ENCODE data around the gene TSPAN18.

The TSPAN18 gene

DNA sequence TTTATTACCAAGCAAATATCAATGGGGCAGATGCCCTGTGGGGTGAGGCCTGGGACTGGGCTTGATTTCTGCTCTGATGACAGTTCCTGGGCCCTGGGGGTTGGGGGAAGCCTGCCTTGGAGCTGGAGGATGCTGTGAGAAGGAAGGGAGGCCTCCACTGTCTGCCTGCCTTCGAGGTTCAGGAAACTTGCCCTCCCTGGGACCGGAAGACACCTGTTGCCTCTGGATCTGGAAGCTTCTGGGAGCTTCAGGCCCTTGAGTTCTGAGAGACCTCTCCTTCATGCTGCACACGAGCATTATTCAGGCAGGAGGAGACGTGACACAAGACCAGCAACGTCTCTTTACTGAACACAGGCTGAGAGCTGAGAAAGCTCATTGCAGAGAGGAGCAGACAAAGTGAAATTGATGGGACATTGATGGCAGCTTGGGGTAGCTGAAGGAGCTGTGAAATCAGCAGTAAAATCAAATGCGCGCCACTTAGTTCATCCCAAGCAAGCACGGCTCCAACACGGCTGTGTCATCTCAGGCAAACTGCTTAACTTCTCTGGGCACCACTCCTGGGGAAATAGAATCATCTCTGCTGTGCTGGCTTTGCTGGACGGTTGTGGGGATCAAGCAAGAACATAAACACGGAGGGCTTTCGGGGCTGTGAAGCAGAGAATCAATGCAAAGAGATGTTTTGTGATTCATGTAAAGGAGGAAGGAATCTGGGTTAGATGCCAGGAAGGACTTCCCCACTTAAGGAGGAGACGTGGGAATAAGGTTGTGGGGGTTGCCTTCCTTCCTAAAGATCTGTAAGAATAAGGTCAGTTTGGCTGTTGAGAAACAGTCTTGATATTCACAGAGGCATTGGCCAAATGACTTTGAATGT is 159.4 kb downstream of the TSPAN18 start:
- Histone ChIP-seq H2AK5ac (ENCODE audit: low read length) (no peak overlapping the region), H3K14ac (ENCODE audit: low read length) (no peak overlapping the region), H3K79me1 (ENCODE audit: low read length) (no peaks in the 10 kb centered on the region), H2BK5ac (ENCODE audit: low read depth, low read length, poor library complexity) (no peak overlapping the region), H3K9ac (ENCODE audit: low read length) (peak overlapping the region; percentile 28), H3K27ac (ENCODE audit: low read depth, low read length) (no peak overlapping the region), H4K12ac (ENCODE audit: low read depth, low read length) (no peak overlapping the region), H3K4me3 (ENCODE audit: low read depth, low read length) (no peak overlapping the region), H4K8ac (ENCODE audit: low read depth, low read length) (no peak overlapping the region), H2BK120ac (ENCODE audit: insufficient read depth, low read length, poor library complexity) (no peak overlapping the region), H3K18ac (ENCODE audit: low read length) (no peak overlapping the region), H3K4me2 (ENCODE audit: low read length) (no peak overlapping the region), H3K79me2 (ENCODE audit: control insufficient read depth, insufficient read depth, low read length, poor library complexity) (no peaks in the 10 kb centered on the region), H3K4me1 (ENCODE audit: control insufficient read depth in 1 of 2, insufficient read depth in 2 of 2, low read length in 2 of 2) (peaks cover 0 to 2% of the 10 kb centered on the region in 2 experiments), H3K23ac (ENCODE audit: low read length) (no peak overlapping the region), H3K4ac (ENCODE audit: low read depth, low read length) (no peak overlapping the region), H4K91ac (ENCODE audit: low read depth, low read length) (no peak overlapping the region), H3K36me3 (ENCODE audit: control insufficient read depth in 1 of 2, insufficient read depth in 2 of 2, low read length in 2 of 2) (no peaks in the 10 kb centered on the region), H2BK12ac (ENCODE audit: low read length) (no peak overlapping the region), H3K9me3 (ENCODE audit: insufficient read depth, low read depth, low read length) (no peaks in the 10 kb centered on the region), H3K27me3 (ENCODE audit: insufficient read depth, low read length) (no peaks in the 10 kb centered on the region), H2AFZ (ENCODE audit: insufficient read depth, low read length, poor library complexity) (no peak overlapping the region)
- DNase-seq: no peak
- no CpG with 5 or more reads among the region's 13 CpGs for WGBS (ENCODE audit: extremely low coverage, insufficient coverage, insufficient read length)

DNA sequence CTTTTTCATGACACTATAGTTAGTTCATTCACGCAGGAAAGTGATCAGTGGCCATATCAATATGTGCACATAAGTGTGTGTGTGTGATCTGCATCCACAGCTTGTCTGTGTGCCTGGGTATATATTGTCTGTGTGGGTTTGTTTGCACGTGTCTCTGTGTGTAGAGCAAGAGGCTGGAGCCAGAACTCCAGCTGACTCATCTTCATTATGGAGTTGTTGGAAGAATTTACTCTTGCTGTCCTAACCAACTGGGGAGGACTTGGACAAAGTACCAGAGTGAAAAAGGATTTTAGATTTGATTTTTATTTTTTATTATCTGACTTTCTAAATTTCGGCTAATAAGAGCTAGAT is 160.0 kb downstream of the TSPAN18 start:
- H2BK5ac ChIP-seq (ENCODE audit: low read depth, low read length, poor library complexity): no peak overlapping the region
- H3K4me1 ChIP-seq (ENCODE audit: control insufficient read depth in 1 of 2, insufficient read depth in 2 of 2, low read length in 2 of 2): peaks cover 0 to 2% of the 10 kb centered on the region in 2 experiments
- WGBS (ENCODE audit: extremely low coverage, insufficient coverage, insufficient read length): no CpG with 5 or more reads among the region's 3 CpGs

DNA sequence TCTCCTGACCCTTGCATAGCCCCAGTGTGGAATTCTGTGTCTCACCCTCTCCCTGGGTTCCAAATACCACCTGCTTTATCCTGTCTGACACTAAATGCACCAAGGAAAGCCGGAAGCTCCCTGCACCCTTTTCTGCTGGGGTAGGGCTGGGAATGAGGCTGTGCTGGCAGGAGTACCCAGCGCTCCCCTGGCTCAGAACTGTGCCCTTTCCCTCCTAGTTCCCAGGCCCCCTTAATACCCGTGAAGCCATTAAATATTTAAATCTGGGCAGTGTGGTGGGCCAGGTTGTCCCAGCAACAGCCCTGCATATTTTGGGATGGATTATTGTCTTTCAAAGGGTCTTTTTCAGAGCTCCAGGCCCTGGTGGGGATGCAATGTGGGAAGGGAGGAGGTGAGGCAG is 160.9 kb downstream of the TSPAN18 start:
- H3K9me3 ChIP-seq (ENCODE audit: insufficient read depth, low read depth, low read length): no peaks in the 10 kb centered on the region
- H3K4ac ChIP-seq (ENCODE audit: low read depth, low read length): no peak overlapping the region
- H2BK12ac ChIP-seq (ENCODE audit: low read length): no peak overlapping the region
- H3K27ac ChIP-seq (ENCODE audit: low read depth, low read length): no peak overlapping the region
- no peaks in the 10 kb centered on the region for H3K36me3 ChIP-seq (ENCODE audit: control insufficient read depth in 1 of 2, insufficient read depth in 2 of 2, low read length in 2 of 2)
- H2BK5ac ChIP-seq (ENCODE audit: low read depth, low read length, poor library complexity): no peak overlapping the region
- no peak for DNase-seq
- no peaks in the 10 kb centered on the region for H3K79me2 ChIP-seq (ENCODE audit: control insufficient read depth, insufficient read depth, low read length, poor library complexity)
- no peak overlapping the region for H2BK120ac ChIP-seq (ENCODE audit: insufficient read depth, low read length, poor library complexity)
- H2AFZ ChIP-seq (ENCODE audit: insufficient read depth, low read length, poor library complexity): no peak overlapping the region
- no peak overlapping the region for H3K14ac ChIP-seq (ENCODE audit: low read length)
- no peak overlapping the region for H2AK5ac ChIP-seq (ENCODE audit: low read length)
- H3K79me1 ChIP-seq (ENCODE audit: low read length): no peaks in the 10 kb centered on the region
- no peak overlapping the region for H4K91ac ChIP-seq (ENCODE audit: low read depth, low read length)
- H3K18ac ChIP-seq (ENCODE audit: low read length): no peak overlapping the region
- H3K4me2 ChIP-seq (ENCODE audit: low read length): no peak overlapping the region
- no peaks in the 10 kb centered on the region for H3K27me3 ChIP-seq (ENCODE audit: insufficient read depth, low read length)
- WGBS (ENCODE audit: extremely low coverage, insufficient coverage, insufficient read length): no CpG with 5 or more reads among the region's 3 CpGs
- no peak overlapping the region for H4K12ac ChIP-seq (ENCODE audit: low read depth, low read length)
- no peak overlapping the region for H3K4me3 ChIP-seq (ENCODE audit: low read depth, low read length)
- no peak overlapping the region for H3K9ac ChIP-seq (ENCODE audit: low read length)
- peaks cover 0 to 2% of the 10 kb centered on the region in 2 experiments for H3K4me1 ChIP-seq (ENCODE audit: control insufficient read depth in 1 of 2, insufficient read depth in 2 of 2, low read length in 2 of 2)
- H3K23ac ChIP-seq (ENCODE audit: low read length): no peak overlapping the region
- no peak overlapping the region for H4K8ac ChIP-seq (ENCODE audit: low read depth, low read length)

More for the DNA sequence above, 160.0 kb downstream of the TSPAN18 start:
- Histone ChIP-seq H3K23ac (ENCODE audit: low read length) (no peak overlapping the region), H2BK120ac (ENCODE audit: insufficient read depth, low read length, poor library complexity) (no peak overlapping the region), H4K8ac (ENCODE audit: low read depth, low read length) (no peak overlapping the region), H3K27me3 (ENCODE audit: insufficient read depth, low read length) (no peaks in the 10 kb centered on the region), H2AFZ (ENCODE audit: insufficient read depth, low read length, poor library complexity) (no peak overlapping the region), H3K4me2 (ENCODE audit: low read length) (no peak overlapping the region), H3K14ac (ENCODE audit: low read length) (no peak overlapping the region), H2BK12ac (ENCODE audit: low read length) (no peak overlapping the region), H3K18ac (ENCODE audit: low read length) (no peak overlapping the region), H4K12ac (ENCODE audit: low read depth, low read length) (no peak overlapping the region), H3K4me3 (ENCODE audit: low read depth, low read length) (no peak overlapping the region), H2AK5ac (ENCODE audit: low read length) (no peak overlapping the region), H3K36me3 (ENCODE audit: control insufficient read depth in 1 of 2, insufficient read depth in 2 of 2, low read length in 2 of 2) (no peaks in the 10 kb centered on the region), H3K79me2 (ENCODE audit: control insufficient read depth, insufficient read depth, low read length, poor library complexity) (no peaks in the 10 kb centered on the region), H4K91ac (ENCODE audit: low read depth, low read length) (no peak overlapping the region), H3K27ac (ENCODE audit: low read depth, low read length) (no peak overlapping the region), H3K4ac (ENCODE audit: low read depth, low read length) (no peak overlapping the region), H3K79me1 (ENCODE audit: low read length) (no peaks in the 10 kb centered on the region), H3K9ac (ENCODE audit: low read length) (no peak overlapping the region), H3K9me3 (ENCODE audit: insufficient read depth, low read depth, low read length) (no peaks in the 10 kb centered on the region)
- DNase-seq: no peak

DNA sequence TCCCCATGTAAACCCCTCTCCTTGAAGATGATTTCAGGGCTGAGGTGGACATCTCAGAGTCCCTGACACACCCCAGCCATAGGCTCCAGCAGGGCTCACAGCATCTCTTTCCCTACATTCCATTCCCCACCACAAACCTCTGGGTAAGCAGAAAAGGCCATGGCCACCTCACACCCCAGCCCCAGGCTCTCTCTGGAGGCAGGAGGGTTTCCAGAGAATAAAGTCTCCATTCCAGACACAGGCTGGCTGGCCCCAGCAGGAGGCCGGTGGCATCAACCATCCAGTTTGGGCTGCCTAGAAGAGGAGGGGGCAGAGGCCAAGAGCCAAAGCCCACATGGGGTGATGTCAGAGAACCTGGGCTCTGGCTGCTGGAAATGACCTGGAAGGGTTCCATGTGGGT is 162.5 kb downstream of the TSPAN18 start:
- no peak overlapping the region for H2BK120ac ChIP-seq (ENCODE audit: insufficient read depth, low read length, poor library complexity)
- H3K79me1 ChIP-seq (ENCODE audit: low read length): no peaks in the 10 kb centered on the region
- no peak overlapping the region for H2AK5ac ChIP-seq (ENCODE audit: low read length)

More for the DNA sequence above, 162.5 kb downstream of the TSPAN18 start:
- Histone ChIP-seq H3K18ac (ENCODE audit: low read length) (no peak overlapping the region), H3K36me3 (ENCODE audit: control insufficient read depth in 1 of 2, insufficient read depth in 2 of 2, low read length in 2 of 2) (no peaks in the 10 kb centered on the region), H3K27me3 (ENCODE audit: insufficient read depth, low read length) (no peaks in the 10 kb centered on the region), H4K12ac (ENCODE audit: low read depth, low read length) (no peak overlapping the region), H3K14ac (ENCODE audit: low read length) (no peak overlapping the region), H3K9ac (ENCODE audit: low read length) (no peak overlapping the region), H4K8ac (ENCODE audit: low read depth, low read length) (no peak overlapping the region), H3K9me3 (ENCODE audit: insufficient read depth, low read depth, low read length) (no peaks in the 10 kb centered on the region), H2BK12ac (ENCODE audit: low read length) (no peak overlapping the region), H2BK5ac (ENCODE audit: low read depth, low read length, poor library complexity) (no peak overlapping the region), H3K4me1 (ENCODE audit: control insufficient read depth in 1 of 2, insufficient read depth in 2 of 2, low read length in 2 of 2) (peaks cover 0 to 2% of the 10 kb centered on the region in 2 experiments), H2AFZ (ENCODE audit: insufficient read depth, low read length, poor library complexity) (no peak overlapping the region), H3K79me2 (ENCODE audit: control insufficient read depth, insufficient read depth, low read length, poor library complexity) (no peaks in the 10 kb centered on the region), H3K4ac (ENCODE audit: low read depth, low read length) (no peak overlapping the region), H3K27ac (ENCODE audit: low read depth, low read length) (no peak overlapping the region), H3K4me3 (ENCODE audit: low read depth, low read length) (no peak overlapping the region), H3K4me2 (ENCODE audit: low read length) (no peak overlapping the region), H4K91ac (ENCODE audit: low read depth, low read length) (no peak overlapping the region), H3K23ac (ENCODE audit: low read length) (no peak overlapping the region)
- no CpG with 5 or more reads among the region's 1 CpG for WGBS (ENCODE audit: extremely low coverage, insufficient coverage, insufficient read length)
- no peak for DNase-seq
